K562 (cell line): ENCODE measurements around the gene TAOK2. TPM values are rescaled to one million over a fixed set of nuclear protein-coding genes. Genes with fewer than 3 reads are reported as not detected.

Experiments used
- ETV1 ChIP-seq: fragments of 450-650 bp; conservative IDR thresholded peaks from 2 replicates; pipeline ENCODE4 v1.6.1; 2016; ENCODE audit warnings: missing genetic modification characterization, control low read depth, low read depth, missing compliant biosample characterization
- FIP1L1 ChIP-seq: fragments of 200-400 bp; formaldehyde crosslinking; IDR thresholded peaks from 2 replicates; pipeline ENCODE4 v1.6.1; 2018; ENCODE audit warnings: mild to moderate bottlenecking, low read depth, low read length; ENCODE audit not compliant: poor library complexity, severe bottlenecking
- GTF2E2 ChIP-seq: fragments of 200-800 bp; sonication (Bioruptor generic); IDR thresholded peaks from 2 replicates; pipeline ENCODE4 v1.6.1; 2016; ENCODE audit warnings: missing genetic modification characterization, missing compliant biosample characterization
- MEF2D ChIP-seq: conservative IDR thresholded peaks from 2 replicates; pipeline ENCODE4 v1.6.1; 2016; ENCODE audit warnings: low read depth, missing genetic modification characterization, missing compliant biosample characterization
- NFIC ChIP-seq: fragments of 450-650 bp; IDR thresholded peaks from 2 replicates; pipeline ENCODE4 v1.6.1; 2017; ENCODE audit warnings: mild to moderate bottlenecking, inconsistent platforms
- POLR2G ChIP-seq: fragments of 200-400 bp; formaldehyde crosslinking; IDR thresholded peaks from 2 replicates; pipeline ENCODE4 v1.6.1; 2017; ENCODE audit warnings: low read depth, mild to moderate bottlenecking, antibody characterized with exemption, low read length, moderate library complexity
- SIN3A ChIP-seq, 2 experiments: fragments of 150-350 bp in 1 of 2; IDR thresholded peaks; 2 replicates each; pipeline ENCODE4 v1.6.1; 2011 to 2016; ENCODE audit warnings: borderline replicate concordance in 2 of 2, low read depth in 2 of 2, low read length in 2 of 2, mild to moderate bottlenecking in 2 of 2, moderate library complexity in 2 of 2; ENCODE audit not compliant: control insufficient read depth in 1 of 2
- ZBTB8A ChIP-seq: fragments of 450-650 bp; IDR thresholded peaks from 2 replicates; pipeline ENCODE4 v1.6.1; 2018; ENCODE audit warnings: mild to moderate bottlenecking, moderate library complexity; ENCODE audit not compliant: partially characterized antibody
- ZNF124 ChIP-seq: sonication (generic); formaldehyde crosslinking; IDR thresholded peaks from 2 replicates; pipeline ENCODE4 v1.8.1; 2022; ENCODE audit warnings: missing genetic modification reagents
- ZNF239 ChIP-seq: fragments of 250-450 bp; sonication (Bioruptor Pico); IDR thresholded peaks from 2 replicates; pipeline ENCODE4 v1.4.0; 2020; ENCODE audit warnings: mild to moderate bottlenecking
- ZNF263 ChIP-seq: sonication (generic); formaldehyde crosslinking; IDR thresholded peaks from 2 replicates; pipeline ENCODE4 v1.8.0; 2022; ENCODE audit warnings: mild to moderate bottlenecking, missing genetic modification reagents, borderline replicate concordance
- polyA plus RNA-seq, 8 experiments: library from polyadenylated mRNA; depleted of rRNA in 4 of 8; stranded (reverse) in 5 of 8; unstranded in 3 of 8; fragments of >200 nt; fragmentation: Nextera tagmentation in 2 of 8; fragmentation: Illumina TruSeq in 1 of 8; extraction: Ambion mirVana in 2 of 8; extraction: Trizol in 1 of 8; gene quantifications; 2 replicates each; pipeline versions ENCODE4 v1.2.1 to v1.2.3, GENCODE V29; 2011 to 2014; ENCODE audit warnings: inconsistent platforms in 1 of 8, missing spikeins in 1 of 8
- total RNA-seq, 7 experiments: library from RNA; depleted of rRNA in 6 of 7; stranded (reverse); fragments of >200 nt in 6 of 7; fragmentation: Illumina TruSeq in 2 of 7; extraction: Trizol in 2 of 7; gene quantifications; 2 replicates each; pipeline versions ENCODE4 v1.2.1 to v1.2.3, GENCODE V29; 2011 to 2021; ENCODE audit warnings: low replicate concordance in 1 of 7
- TF ChIP-seq, protein P1 (sequence below), 2 experiments: fragments of 450-650 bp in 1 of 2; sonication (generic) in 1 of 2; formaldehyde crosslinking; conservative IDR thresholded peaks; 2 replicates each; pipeline versions ENCODE4 v1.4.0 to v1.8.1; 2020 to 2022; ENCODE audit warnings: mild to moderate bottlenecking in 1 of 2, missing genetic modification reagents in 1 of 2
- TF ChIP-seq, protein P2 (sequence below), 3 experiments: IDR thresholded peaks in 2 of 3; conservative IDR thresholded peaks in 1 of 3; 2 replicates each; pipeline ENCODE4 v1.5.1; 2011 to 2012; ENCODE audit warnings: low read length in 3 of 3, mild to moderate bottlenecking in 3 of 3, control low read depth in 2 of 3, improper control_type of control experiment in 1 of 3, inconsistent platforms in 1 of 3, low read depth in 1 of 3, mixed read lengths in 1 of 3, moderate library complexity in 1 of 3; ENCODE audit not compliant: insufficient read depth in 2 of 3
- TF ChIP-seq, protein P3 (sequence below): fragments of 450-650 bp; IDR thresholded peaks from 2 replicates; pipeline ENCODE4 v1.6.1; 2016; ENCODE audit warnings: low read depth

TAOK2 gene
- total and polyA plus RNA-seq, 9 of the 15 experiments (the other 6 are each of a cell fraction or from before 2014, with no cell fraction given) = 0.10 to 41.8 (median 13.7) TPM

DNA sequence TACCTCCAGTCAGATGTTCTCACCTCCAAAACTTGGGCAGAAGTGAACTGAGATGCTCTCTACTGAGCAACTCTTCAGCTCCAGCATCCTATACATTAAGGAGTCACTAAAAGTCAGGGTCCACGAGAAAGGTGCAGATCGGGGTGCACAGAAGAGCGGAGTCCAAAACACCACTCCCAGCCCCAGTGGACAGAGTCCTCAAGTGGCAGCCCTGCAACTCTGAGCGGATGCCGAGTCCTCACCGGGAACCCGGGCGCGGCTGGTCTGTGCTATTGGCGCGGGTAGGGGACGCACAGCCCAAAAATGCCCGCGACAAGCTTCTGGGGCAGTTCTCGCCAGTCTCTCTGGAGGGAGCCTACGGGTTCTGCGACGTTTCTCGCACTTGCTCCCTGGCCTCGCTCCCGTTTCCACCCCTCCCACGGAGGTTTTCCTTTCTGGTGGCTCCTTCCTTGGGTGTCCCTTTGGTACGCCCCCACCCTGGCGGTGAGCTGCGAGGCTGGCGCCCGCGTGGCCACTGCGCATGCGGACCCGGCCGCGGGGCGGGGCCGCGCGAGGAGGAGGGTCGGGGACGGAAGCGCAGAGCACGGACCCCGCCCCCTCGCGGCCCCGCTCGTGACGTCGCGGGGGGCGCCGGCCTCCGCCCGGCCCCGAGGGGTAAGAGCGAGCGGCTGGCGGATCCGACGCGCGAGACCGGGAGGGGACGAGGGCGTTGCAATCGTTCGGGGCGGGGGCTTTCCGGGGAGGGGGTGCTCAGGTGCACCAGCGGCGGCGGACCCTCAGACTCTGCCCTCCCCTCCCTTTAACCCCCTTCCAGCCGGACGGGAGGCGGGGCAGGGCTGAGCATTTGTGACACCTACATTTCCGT is 12.0 kb upstream of the TAOK2 start, which contains the start of gene TMEM219 (continued):
- TF ChIP-seq, protein P1, sequence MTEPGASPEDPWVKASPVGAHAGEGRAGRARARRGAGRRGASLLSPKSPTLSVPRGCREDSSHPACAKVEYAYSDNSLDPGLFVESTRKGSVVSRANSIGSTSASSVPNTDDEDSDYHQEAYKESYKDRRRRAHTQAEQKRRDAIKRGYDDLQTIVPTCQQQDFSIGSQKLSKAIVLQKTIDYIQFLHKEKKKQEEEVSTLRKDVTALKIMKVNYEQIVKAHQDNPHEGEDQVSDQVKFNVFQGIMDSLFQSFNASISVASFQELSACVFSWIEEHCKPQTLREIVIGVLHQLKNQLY (CRISPR knock-in tag; conservative IDR thresholded peaks at IDR 0.05) = 0 out of 4 replicates have a peak, but pooled peaks of 1 of the 2 experiments have one; percentile 77
- TF ChIP-seq, protein P2, sequence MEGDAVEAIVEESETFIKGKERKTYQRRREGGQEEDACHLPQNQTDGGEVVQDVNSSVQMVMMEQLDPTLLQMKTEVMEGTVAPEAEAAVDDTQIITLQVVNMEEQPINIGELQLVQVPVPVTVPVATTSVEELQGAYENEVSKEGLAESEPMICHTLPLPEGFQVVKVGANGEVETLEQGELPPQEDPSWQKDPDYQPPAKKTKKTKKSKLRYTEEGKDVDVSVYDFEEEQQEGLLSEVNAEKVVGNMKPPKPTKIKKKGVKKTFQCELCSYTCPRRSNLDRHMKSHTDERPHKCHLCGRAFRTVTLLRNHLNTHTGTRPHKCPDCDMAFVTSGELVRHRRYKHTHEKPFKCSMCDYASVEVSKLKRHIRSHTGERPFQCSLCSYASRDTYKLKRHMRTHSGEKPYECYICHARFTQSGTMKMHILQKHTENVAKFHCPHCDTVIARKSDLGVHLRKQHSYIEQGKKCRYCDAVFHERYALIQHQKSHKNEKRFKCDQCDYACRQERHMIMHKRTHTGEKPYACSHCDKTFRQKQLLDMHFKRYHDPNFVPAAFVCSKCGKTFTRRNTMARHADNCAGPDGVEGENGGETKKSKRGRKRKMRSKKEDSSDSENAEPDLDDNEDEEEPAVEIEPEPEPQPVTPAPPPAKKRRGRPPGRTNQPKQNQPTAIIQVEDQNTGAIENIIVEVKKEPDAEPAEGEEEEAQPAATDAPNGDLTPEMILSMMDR (IDR thresholded peaks at IDR 0.05 in 2 of 3, conservative IDR thresholded peaks at IDR 0.05 in 1 of 3; ENCODE audit: insufficient read depth in 2 of 3, low read depth in 1 of 3, low read length in 3 of 3) = peak; percentile 16 to 39 (median 33); a peak in 4 of 6 replicates
- 0 out of 2 replicates have a peak, but pooled peaks have one; percentile 6 for TF ChIP-seq ETV1 (tag)
- no peak for TF ChIP-seq GTF2E2
- no peak for TF ChIP-seq ZBTB8A
- TF ChIP-seq POLR2G = peak; percentile 88
- no peak for TF ChIP-seq ZNF239 (CRISPR knock-in tag)
- peak; percentile 37; the same call in 1 of the 2 replicates for TF ChIP-seq NFIC
- TF ChIP-seq ZNF124 (CRISPR knock-in tag) = no peak
- TF ChIP-seq FIP1L1 = no peak
- peak; percentile 52; the same call in 1 of the 2 replicates for TF ChIP-seq ZNF263 (CRISPR knock-in tag)
- no peak for TF ChIP-seq MEF2D
- peak; percentile 18 to 51; a peak in 1 of 4 replicates for TF ChIP-seq SIN3A (IDR thresholded peaks at IDR 0.05; ENCODE audit: borderline replicate concordance in 2 of 2, control insufficient read depth in 1 of 2, low read depth in 2 of 2, low read length in 2 of 2)
- TF ChIP-seq, protein P3, sequence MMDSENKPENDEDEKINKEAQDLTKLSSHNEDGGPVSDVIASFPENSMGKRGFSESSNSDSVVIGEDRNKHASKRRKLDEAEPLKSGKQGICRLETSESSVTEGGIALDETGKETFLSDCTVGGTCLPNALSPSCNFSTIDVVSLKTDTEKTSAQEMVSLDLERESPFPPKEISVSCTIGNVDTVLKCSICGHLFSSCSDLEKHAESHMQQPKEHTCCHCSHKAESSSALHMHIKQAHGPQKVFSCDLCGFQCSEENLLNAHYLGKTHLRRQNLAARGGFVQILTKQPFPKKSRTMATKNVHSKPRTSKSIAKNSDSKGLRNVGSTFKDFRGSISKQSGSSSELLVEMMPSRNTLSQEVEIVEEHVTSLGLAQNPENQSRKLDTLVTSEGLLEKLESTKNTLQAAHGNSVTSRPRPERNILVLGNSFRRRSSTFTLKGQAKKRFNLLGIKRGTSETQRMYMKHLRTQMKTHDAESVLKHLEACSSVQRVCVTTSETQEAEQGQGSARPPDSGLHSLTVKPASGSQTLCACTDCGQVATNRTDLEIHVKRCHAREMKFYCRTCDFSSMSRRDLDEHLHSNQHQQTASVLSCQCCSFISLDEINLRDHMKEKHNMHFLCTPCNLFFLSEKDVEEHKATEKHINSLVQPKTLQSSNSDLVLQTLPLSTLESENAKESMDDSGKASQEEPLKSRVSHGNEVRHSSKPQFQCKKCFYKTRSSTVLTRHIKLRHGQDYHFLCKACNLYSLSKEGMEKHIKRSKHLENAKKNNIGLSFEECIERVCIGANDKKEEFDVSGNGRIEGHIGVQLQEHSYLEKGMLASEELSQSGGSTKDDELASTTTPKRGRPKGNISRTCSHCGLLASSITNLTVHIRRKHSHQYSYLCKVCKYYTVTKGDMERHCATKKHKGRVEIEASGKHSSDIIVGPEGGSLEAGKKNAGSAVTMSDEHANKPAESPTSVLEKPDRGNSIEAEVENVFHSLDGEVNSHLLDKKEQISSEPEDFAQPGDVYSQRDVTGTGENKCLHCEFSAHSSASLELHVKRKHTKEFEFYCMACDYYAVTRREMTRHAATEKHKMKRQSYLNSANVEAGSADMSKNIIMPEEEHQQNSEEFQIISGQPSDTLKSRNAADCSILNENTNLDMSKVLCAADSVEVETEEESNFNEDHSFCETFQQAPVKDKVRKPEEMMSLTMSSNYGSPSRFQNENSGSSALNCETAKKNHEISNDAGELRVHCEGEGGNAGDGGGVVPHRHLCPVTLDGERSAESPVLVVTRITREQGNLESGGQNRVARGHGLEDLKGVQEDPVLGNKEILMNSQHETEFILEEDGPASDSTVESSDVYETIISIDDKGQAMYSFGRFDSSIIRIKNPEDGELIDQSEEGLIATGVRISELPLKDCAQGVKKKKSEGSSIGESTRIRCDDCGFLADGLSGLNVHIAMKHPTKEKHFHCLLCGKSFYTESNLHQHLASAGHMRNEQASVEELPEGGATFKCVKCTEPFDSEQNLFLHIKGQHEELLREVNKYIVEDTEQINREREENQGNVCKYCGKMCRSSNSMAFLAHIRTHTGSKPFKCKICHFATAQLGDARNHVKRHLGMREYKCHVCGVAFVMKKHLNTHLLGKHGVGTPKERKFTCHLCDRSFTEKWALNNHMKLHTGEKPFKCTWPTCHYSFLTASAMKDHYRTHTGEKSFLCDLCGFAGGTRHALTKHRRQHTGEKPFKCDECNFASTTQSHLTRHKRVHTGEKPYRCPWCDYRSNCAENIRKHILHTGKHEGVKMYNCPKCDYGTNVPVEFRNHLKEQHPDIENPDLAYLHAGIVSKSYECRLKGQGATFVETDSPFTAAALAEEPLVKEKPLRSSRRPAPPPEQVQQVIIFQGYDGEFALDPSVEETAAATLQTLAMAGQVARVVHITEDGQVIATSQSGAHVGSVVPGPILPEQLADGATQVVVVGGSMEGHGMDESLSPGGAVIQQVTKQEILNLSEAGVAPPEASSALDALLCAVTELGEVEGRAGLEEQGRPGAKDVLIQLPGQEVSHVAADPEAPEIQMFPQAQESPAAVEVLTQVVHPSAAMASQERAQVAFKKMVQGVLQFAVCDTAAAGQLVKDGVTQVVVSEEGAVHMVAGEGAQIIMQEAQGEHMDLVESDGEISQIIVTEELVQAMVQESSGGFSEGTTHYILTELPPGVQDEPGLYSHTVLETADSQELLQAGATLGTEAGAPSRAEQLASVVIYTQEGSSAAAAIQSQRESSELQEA = peak; percentile 32; the same call in 1 of the 2 replicates
